HG03139 (cell line): ENCODE data around the gene MTRR.

Experiments used
- ATAC-seq: cut with Tn5 transposase; IDR thresholded peaks from one replicate; pipeline ENCODE4 v1.9.1; 2021; ENCODE audit not compliant: unreplicated experiment

The MTRR gene

DNA sequence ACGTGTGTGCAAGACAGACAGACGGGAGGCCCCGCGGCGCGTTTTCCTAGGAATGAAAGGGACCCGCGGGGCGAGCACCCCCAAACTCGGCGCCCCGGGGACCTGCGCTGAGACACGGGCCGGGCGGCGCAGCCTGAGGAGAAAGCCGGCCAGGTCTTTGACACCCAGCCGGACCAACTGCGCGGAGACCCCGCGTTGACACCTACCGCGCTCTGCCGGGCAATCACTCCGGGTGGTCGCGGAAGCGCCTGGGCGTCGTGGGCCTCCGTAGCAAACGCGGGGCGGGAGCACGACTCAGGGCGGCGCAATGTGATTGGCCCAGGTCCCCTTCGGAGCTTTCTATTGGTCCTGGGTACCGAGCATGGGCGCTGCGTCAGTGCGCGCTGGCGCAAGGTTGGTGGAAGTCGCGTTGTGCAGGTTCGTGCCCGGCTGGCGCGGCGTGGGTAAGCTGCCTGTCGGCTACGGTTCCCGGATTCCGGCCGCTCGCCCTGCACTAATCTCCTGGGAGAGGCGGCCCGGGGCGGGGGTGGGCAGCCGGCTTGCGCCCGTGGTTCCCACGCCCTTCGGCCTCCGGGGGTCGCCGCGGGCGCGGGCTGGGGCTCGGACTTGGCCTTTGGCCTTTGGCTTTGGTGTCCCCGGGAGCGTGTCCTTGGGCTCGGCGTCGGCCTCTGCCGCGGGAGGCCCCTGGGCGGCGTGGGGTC, at the start of gene MTRR, which contains the start of gene FASTKD3:
TSS of gene MTRR (plus strand) at position 376 of the 701 bp plus-strand sequence. CDS start 1,647 bp downstream, outside the sequence.
TSS of gene FASTKD3 (minus strand) at position 259 of the 701 bp plus-strand sequence. CDS start 948 bp downstream, outside the sequence.
- peak; percentile 98 for ATAC-seq

DNA sequence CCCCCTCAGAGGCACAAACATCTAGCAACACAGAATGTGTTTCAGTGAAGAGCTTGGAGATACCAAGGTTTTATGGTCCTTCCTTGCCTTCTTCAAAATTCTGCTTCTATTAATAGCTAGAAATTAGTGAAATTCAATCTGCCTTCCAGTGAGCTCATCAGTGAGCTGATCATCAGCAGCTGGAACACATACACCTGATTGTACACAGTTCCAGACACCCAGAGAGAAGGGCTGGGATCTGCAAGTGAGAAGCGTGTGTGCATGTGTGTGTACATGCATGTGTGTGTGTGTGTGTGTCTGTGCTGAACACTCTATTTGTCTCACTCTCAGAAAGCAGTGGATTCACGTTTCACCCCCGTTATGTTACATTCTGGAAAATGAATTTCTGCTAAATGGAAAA, 46.5 kb upstream of the MTRR start:
- ATAC-seq, result no peak

DNA sequence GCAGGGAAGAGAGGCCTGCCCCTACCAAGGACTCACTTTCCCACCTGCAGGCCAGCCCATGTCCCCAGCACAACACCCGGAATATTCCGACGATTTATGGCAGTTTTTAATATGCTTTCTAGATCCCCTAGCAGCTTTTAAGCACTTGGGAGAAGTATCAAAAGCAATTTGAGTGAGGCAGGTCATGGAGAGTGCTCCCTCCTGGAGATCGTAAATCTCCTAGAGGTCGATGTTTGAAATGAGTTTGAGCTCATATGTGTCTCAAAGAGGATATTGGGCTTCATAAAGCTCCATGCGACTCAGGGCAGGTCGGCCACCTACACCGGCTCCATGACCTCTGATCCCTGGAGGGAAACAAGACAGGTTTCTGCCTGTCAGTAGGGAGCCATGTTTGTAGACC, 45.4 kb upstream of the MTRR start:
- no peak for ATAC-seq

DNA sequence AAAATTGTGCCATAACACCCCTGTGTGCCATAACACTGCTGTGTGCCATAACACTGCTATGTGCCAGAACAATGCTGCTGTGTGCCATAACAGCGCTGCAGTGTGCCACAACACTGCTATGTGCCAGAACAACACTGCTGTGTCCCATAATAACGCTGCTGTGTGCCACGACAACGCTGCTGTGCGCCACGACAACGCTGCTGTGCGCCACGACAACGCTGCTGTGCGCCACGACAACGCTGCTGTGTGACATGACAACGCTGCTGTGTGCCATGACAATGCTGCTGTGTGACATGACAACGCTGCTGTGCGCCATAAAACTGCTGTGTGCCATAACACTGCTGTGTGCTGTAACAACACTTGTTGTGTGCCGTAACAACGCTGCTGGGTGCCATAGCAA, 44.0 kb upstream of the MTRR start:
- ATAC-seq, result no peak

DNA sequence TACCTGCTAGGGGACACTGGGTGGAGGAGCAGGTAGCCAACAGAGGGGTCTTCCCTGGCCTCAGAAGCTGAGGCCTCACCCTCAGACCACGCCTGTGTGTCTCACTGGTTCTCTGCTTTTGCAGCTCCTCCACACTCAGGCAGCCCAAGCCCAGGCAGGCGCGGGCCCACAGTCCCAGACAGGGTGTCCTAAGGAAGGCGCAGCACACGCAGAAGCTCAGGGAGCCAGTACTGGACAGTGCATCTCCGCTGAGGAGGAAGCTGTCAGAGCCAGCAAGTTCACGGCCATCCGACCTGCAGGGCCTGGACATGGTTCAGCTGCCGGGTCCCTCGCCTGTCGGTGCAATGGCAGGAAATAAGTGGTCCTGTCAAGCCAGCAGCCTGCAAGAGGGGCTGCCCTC, 43.3 kb upstream of the MTRR start:
- no peak for ATAC-seq

DNA sequence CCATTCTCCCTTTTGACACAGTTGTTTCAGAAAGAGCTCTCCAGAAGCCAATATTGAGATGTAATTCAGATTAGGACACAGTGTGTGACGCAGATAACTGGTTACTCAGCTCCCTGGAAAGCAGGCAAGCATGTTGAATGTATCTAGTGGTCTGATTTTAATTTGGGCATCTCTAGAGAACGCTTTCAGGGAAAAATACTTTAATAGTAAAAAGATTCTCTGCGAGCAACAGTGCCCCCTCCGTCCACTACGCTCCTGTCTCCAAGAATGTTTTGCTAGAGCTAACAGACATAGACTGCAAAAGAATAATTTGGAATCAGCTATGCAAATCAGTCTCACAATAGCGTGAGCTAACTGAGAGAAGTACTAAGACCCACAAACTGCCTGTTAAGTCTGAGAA, 41.3 kb upstream of the MTRR start:
- ATAC-seq, result no peak

DNA sequence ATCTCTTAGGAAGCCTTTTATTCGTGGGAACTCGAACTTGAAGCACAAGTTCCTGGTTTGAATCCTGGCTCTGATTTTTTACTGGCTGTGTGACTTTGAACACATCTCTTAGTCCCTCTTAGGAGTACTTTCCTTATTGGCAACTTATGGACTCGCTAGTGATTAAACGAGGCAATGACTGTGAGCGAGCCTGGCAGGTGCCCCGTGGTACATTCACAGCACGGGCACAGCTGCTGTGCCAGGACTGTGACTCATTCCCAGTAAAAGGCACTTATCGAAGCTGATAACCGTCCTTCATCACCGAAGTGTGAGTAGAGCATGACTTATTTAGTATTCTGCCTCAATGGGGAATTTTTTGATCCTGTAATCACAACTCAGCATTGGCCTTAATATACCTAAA, 40.7 kb upstream of the MTRR start:
- no peak for ATAC-seq

DNA sequence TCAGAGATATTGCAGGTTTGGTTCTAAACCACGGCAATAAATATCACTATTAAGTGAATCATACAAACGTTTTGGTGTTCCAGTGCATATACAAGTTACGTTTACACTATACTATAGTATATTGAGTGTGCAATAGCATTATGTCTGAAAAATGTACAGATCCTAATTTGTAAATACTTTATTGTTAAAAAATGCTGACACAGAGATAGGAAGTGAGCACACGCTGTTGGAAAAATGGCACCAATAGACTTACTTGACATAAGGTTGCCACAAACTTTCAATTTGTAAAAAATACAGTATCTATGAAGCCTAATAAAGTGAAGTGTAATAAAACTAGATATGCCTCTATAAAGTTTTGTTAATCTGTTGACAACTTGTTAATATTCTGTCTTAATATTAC, 34.0 kb upstream of the MTRR start:
- no peak for ATAC-seq

DNA sequence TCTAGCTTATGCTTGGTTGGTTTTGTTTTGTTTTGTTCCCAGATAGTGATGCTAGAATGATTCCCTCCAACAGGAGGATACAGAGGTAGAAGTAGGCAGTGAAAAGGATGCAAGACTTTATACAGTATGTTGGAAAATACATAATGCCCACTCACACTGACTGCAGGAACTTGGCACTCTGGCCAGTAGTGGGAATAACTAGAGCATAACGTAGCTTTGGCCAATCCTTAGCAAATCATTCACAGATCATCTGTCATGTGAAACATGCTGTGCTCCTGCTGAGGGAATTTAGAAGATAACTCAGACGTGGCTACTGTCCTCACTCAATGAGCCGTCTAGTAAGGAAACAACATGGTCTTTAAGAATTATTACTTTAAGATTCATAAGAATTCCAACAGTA, 31.5 kb upstream of the MTRR start:
- ATAC-seq, result no peak

DNA sequence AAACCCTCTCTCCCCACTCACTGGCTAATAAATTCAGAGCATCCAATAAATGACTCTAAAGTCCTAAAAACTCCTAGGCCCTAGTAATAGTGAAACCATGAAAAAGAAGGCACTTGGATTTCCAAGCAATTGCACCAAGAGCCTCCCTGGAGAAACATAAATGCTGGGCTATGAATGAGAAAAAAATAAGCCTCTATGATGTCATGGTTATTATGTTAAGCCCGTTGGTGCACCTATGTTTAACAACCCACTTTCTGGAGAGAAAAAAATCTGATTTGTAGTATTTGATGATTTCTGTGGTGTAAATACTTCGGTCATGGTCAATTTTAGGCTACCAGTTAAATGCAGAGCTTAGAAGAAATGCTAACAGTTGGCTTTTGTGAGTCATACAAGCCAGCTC, 26.4 kb upstream of the MTRR start:
- no peak for ATAC-seq

DNA sequence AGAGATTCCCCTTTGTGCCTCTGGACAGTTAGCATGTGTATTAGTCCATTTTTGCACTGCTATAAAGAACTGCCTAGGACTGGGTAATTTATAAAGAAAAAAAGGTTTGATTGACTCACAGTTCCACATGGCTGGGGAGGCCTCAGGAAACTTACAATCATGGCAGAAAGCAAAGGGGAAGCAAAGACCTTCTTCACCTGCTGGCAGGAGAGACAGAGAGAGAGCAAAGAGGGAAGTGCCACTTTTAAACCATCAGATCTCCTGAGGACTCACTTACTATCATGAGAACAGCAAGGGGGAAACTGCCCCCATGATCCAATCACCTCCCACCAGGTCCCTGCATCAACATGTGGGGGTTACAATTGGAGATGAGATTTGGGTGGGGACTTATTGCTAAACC, 24.0 kb upstream of the MTRR start:
- no peak for ATAC-seq

DNA sequence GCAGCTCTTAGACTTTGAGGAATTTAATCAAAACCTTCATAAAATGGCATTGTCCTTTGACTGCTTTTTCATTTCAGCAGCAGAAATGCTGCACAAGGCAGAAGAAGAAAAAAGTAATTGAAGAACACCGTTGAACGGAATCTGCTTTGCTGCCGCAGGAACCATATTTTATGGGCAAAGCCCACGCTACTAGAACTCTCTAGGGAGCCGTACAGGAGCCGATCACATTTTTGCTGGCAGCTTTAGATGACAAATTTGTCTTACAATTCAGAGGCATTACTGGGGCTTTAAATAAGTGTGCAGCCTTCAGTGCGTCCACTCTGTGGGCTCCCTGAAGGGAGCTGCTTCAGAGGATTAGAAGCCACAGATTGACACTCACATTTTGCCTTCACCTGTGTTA, 23.4 kb upstream of the MTRR start:
- no peak for ATAC-seq

DNA sequence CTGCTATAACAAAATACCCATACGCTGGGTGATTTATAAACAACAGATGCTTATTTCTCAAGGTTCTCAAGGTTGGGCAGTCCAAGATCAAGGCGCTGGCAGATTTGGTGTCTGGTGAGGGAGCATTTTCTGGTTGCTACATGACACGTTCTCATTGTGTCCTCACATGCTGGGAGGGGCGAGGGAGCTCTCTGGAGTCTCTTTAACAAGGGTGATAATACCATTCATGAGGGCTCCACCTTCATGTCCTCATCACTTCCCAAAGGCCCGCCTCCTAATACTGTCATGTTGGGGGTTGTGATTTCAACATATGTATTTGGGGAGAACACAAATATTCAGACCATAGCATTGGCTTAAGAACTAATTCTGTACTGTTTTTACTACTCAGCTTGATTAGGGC, 22.6 kb upstream of the MTRR start:
- ATAC-seq, result no peak

DNA sequence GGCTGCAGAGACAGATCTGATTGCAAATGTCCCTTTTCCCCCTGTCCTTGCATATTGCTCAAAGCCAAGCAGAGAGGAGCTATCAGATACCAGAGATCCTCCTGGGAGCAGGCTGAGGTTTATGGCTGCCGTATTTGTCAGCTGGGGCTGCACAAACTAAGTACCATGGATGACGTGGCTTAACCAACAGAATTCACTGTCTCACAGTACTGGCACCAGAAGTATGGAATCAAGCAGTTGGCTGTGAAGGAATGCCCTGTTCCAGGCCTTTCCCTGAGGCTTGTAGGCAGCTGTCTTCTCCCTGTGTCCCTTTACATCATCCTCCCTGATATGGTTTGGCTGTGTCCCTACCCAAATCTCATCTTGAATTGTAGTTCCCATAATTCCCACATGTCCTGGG, 20.7 kb upstream of the MTRR start:
- ATAC-seq, result no peak

DNA sequence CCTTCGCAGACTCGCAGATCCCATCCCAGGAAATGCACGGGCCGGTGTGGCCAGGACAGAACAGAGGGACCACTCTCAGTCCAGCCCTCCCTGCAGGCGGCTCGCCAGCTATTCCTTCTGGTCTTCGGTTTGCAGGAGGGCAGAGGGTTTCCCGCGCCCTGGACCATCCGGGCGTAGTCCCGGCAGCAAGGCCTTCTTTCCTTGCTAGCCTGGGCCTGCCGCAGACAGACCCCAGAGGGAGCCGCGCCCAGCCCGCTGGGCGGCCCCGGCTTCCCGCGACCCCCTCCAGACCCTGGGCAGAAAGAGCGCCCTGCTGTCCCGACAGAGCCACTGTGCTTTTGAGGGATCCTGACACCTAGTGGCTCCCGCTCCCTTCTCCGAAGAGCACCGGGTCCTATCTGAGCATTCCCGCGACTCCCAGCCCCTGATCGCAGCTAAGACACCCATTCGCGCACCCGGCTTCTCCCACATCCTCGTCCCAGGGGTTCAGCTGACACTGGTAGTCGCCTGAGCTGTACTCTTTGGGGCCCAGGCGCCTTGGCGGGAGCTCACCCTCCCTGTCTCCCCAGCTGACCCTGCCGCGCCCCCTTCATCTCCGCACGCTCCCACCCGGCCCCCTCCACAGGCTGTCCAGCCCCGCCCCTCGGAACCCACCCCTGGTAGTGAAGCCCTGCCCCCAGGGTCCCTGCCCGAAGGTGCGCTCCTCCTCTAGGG, 19.1 kb upstream of the MTRR start:
- no peak for ATAC-seq

DNA sequence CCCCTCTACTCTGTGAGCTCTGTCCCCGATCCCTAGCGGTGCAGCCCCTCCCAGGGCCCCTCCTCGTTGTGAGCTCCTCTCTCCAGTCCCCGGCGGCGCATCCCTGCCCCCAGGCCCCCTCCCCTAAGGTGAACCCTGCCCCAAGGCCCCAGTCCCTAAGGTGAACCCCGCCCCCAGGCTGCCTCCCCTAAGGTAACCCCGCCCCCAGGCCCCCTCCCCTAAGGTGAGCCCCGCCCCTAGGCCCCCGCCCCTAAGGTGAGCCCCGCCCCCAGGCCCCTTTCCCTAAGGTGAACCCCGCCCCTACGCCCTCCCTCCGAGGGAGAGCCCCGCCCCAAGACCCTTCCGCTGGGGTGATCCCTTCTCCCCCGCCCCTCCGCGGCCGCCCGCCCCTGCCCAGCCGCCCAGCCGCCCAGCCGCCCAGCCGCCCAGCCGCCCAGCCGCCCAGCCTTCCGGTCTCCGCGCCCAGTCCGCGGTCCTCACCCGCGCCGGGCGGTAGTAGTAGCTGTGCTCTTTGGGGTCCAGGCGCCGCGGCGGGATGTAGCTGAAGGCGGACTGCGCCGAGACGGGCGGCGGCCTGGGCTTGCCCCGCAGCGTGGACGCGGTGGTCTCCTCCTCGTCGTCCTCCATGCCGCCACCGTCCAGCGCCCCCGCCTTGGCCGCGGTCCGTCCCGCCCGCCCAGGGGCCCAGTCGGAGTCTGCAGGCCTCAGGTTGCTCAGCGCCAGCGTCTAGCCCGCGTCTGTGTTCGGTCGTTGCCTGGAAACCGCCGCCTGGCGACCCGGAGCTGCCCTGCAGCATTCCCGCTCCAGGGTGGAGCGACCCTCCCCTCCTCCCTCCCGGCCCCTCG, 18.3 kb upstream of the MTRR start, which contains the start of gene CFAP90:
TSS of gene CFAP90 (minus strand) at position 739 of the 845 bp plus-strand sequence. CDS start at position 627, 112 bp downstream.
- no peak for ATAC-seq

DNA sequence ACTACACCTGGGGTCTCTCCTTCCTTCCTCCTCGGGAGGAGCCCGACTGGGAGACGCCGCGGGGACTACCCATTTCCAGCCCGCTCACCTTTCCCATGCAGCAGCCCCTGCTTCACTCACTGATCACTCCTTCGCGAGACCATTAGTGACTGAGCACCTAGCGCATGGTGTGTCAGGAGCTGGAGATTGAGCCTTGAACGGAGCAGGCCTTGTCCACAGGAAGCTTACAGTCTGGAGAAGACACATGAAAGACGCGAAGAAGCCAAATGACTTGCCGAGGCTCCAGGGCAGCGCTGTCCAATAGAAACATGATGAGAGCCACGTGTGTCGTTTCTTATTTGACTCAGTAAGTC, 17.7 kb upstream of the MTRR start:
- ATAC-seq, result no peak

DNA sequence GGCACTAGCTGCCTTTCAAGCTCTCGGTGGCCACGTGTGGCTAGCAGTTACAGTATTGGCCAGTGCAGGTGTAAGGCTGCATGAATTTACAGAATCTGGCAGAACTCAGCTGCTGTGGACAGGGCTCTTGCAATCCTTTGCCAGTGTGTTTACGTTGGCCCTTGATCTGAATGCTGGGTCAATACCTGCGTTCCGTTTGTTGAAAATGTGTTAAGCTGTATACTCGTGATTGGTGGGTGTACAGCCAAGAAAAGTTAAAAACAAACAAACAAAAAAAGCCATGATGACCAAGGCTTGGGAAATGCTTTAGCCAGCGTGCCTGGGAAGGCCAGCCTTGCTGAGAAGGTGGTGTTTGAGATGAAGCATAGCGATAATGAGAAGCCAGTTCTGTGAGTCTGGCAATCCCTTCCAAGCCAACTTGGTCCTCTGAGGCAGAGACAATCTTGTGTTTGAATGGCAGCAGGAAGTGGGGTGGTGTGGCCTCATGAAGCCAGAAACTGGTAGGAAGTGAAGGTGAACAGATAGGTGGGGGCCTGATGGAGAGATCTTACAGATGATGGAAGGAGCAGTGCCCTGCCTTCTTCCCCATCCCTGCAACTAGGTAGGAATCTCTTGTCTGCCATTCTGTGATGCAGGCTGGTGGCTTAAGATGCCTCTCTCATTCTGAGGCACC, 17.2 kb upstream of the MTRR start:
- ATAC-seq, result no peak

DNA sequence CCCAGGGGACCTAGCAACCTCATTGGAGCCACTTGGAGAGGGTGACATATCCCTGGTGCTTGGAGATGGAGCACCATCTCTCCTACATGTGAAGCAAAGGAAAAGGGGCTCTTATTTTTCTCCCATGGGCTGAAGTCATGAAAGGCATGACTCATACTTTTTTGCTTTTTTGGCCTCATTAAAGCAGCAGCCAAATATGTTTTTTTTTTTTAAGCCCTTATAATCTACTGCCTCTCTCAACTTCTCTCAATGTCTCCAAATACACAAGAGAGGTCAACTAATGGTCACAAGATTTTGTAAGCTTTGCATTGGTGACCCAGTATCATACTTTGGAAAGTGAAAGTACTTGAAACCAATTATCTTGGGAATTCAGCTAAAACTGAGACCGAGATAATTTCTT, 16.4 kb upstream of the MTRR start:
- ATAC-seq, result no peak

DNA sequence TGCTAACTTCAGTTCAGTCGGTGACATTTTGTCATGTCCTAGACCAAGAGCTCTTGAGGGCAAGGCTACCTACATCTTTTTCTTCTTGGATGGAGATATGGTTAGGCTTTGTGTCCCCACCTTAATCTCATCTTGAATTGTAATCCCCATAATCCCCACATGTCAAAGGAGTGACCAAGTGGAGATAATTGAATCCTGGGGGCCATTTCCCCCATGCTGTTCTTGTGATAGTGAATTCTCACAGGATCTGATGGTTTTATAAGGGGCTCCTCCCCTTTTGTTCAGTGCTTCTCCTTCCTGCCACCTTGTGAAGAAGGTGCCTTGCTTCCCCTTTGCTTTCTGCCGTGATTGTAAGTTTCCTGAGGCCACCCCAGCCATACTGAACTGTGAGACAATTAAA, 16.0 kb upstream of the MTRR start:
- ATAC-seq, result no peak

DNA sequence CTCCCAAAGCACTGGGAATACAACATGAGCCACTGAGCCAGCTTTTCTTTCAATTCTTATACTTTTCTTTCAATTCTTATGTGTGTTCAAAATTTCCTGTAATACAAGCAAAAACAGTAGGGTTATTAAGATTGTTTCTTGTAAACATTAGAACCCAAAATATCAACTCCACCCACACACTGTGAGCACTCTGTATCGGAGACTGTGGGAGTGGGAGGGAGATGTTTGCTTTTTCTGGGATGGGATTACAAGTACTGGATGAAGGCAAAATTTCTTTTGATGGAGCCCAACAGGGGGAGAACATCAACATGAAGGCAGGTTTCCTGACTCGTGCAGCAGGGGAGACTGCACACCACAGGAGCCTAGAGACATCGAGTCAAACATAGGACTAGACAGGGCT, 13.3 kb upstream of the MTRR start:
- ATAC-seq, result no peak
